Measurements from ENCODE around the gene PTCH1. TPM values are rescaled to one million over a fixed set of nuclear protein-coding genes. Genes with fewer than 3 reads are reported as not detected.

PTCH1 gene
- total RNA-seq, 1 experiment from 2014 or later, result 6.6 TPM

- Histone ChIP-seq H3K36me3 (ENCODE audit: control insufficient read depth, insufficient read depth, low read length) (no peaks in the 10 kb centered on the region; the same call in 1 of the 2 replicates), H3K4me3 (ENCODE audit: low read depth in 2 of 2, low read length in 2 of 2) (no peak overlapping the region), H3K27me3 (ENCODE audit: control insufficient read depth, insufficient read depth, low read length) (no peaks in the 10 kb centered on the region), H3K4me1 (ENCODE audit: control insufficient read depth, insufficient read depth, low read length) (no peaks in the 10 kb centered on the region), H3K27ac (ENCODE audit: low read length) (no peak overlapping the region), H3K9me3 (ENCODE audit: control insufficient read depth, insufficient read depth, low read depth, low read length) (no peaks in the 10 kb centered on the region)
- intact Hi-C loops (cut with micrococcal nuclease; ENCODE audit: unreplicated experiment) (no loop called here), in situ Hi-C loops (cut with HindIII; ENCODE audit: low pct_unique_long_range_greater_than_20kb, low sequenced_read_pairs) (no loop called here)
- ChIA-PET CTCF (no interaction called here), POLR2A (interaction anchor here (0.6 kb wide), 1 partner anchor 755 kb away, joined by 3 read pairs; no protein-coding TSS in a partner anchor)
- no peak for ATAC-seq
- no peak for DNase-seq (ENCODE audit: low read depth, low spot score)
- no peak for TF ChIP-seq TCF7L2 (IDR thresholded peaks at IDR 0.05; ENCODE audit: low read depth, low read length)
- no peak for TF ChIP-seq POLR2AphosphoS5 (IDR thresholded peaks at IDR 0.05; ENCODE audit: low read depth, low read length)
- TF ChIP-seq SIN3A (IDR thresholded peaks at IDR 0.05; ENCODE audit: borderline replicate concordance, insufficient read depth, low read depth, low read length), result no peak
- no peak for TF ChIP-seq REST (IDR thresholded peaks at IDR 0.05; ENCODE audit: insufficient read depth in 1 of 2, low read depth in 2 of 2, low read length in 1 of 2)
- no peak for TF ChIP-seq CTCF (IDR thresholded peaks at IDR 0.05)
- BruUV-seq (replicated peaks), result no TSS peak
Measured at GRCh38 chr9:95480346-95480745, 36.4 kb downstream of the PTCH1 start.

- BruUV-seq (replicated peaks), result no TSS peak
- no peaks in the 10 kb centered on the region for H3K27me3 ChIP-seq (ENCODE audit: control insufficient read depth, insufficient read depth, low read length)
- H3K36me3 ChIP-seq (ENCODE audit: control insufficient read depth, insufficient read depth, low read length), result no peaks in the 10 kb centered on the region; the same call in 1 of the 2 replicates
- ChIA-PET CTCF (no interaction called here), POLR2A (no interaction called here)
- no peaks in the 10 kb centered on the region for H3K4me1 ChIP-seq (ENCODE audit: control insufficient read depth, insufficient read depth, low read length)
- ATAC-seq, result no peak
- no peak overlapping the region for H3K27ac ChIP-seq (ENCODE audit: low read length)
- no peak overlapping the region for H3K4me3 ChIP-seq (ENCODE audit: low read depth in 2 of 2, low read length in 2 of 2)
- in situ Hi-C loops (cut with HindIII; ENCODE audit: low pct_unique_long_range_greater_than_20kb, low sequenced_read_pairs), result no loop called here
- no peaks in the 10 kb centered on the region for H3K9me3 ChIP-seq (ENCODE audit: control insufficient read depth, insufficient read depth, low read depth, low read length)
- TF ChIP-seq TCF7L2 (IDR thresholded peaks at IDR 0.05; ENCODE audit: low read depth, low read length) (no peak), SIN3A (IDR thresholded peaks at IDR 0.05; ENCODE audit: borderline replicate concordance, insufficient read depth, low read depth, low read length) (no peak), POLR2AphosphoS5 (IDR thresholded peaks at IDR 0.05; ENCODE audit: low read depth, low read length) (no peak), CTCF (IDR thresholded peaks at IDR 0.05) (no peak), REST (IDR thresholded peaks at IDR 0.05; ENCODE audit: insufficient read depth in 1 of 2, low read depth in 2 of 2, low read length in 1 of 2) (no peak)
- intact Hi-C loops (cut with micrococcal nuclease; ENCODE audit: unreplicated experiment), result no loop called here
- DNase-seq (ENCODE audit: low read depth, low spot score), result no peak
Measured at GRCh38 chr9:95479330-95479729, 37.4 kb downstream of the PTCH1 start.

All from Panc1 (cell line).